HG03064 (cell line): ENCODE measurements around the gene GRAMD2B.
"Not testable (repeated sequence)": the region's sequence is repeated elsewhere in the genome, so short reads cannot be mapped to it uniquely, and the experiment has no call there.

Experiments
- ATAC-seq: cut with Tn5 transposase; IDR thresholded peaks from one replicate; pipeline ENCODE4 v1.9.1; 2021; ENCODE audit warnings: low read depth; ENCODE audit not compliant: unreplicated experiment

Gene GRAMD2B

GRCh38 chr5:126422994-126423788, at the start of gene GRAMD2B:
Gene GRAMD2B, plus strand, starts transcription at chr5:126423409. Its CDS starts 198 bp downstream, at chr5:126423607.
- ATAC-seq = peak; percentile 86

- no peak for ATAC-seq
These were observed 49.1 kb upstream of the GRAMD2B start for GRCh38 chr5:126374109-126374416.

- no peak for ATAC-seq
These were observed 46.8 kb upstream of the GRAMD2B start for GRCh38 chr5:126376443-126376842.

- no peak for ATAC-seq
These were observed 45.8 kb upstream of the GRAMD2B start for GRCh38 chr5:126377424-126377823.

- ATAC-seq = not testable (repeated sequence)
These were observed 42.9 kb upstream of the GRAMD2B start for GRCh38 chr5:126380316-126380715.

GRCh38 chr5:126383246-126383645, 40.0 kb upstream of the GRAMD2B start:
- no peak for ATAC-seq

- ATAC-seq = no peak
These were observed 39.4 kb upstream of the GRAMD2B start for GRCh38 chr5:126383776-126384175.

- ATAC-seq = no peak
These were observed 38.2 kb upstream of the GRAMD2B start for GRCh38 chr5:126384985-126385384.

- ATAC-seq = no peak
These were observed 37.4 kb upstream of the GRAMD2B start for GRCh38 chr5:126385524-126386502.

- no peak for ATAC-seq
These were observed 34.0 kb upstream of the GRAMD2B start for GRCh38 chr5:126389179-126389578.

- ATAC-seq = no peak
These were observed 33.2 kb upstream of the GRAMD2B start for GRCh38 chr5:126390051-126390450.

- ATAC-seq = no peak
These were observed 31.8 kb upstream of the GRAMD2B start for GRCh38 chr5:126391386-126391785.

GRCh38 chr5:126394211-126394788, 28.9 kb upstream of the GRAMD2B start:
- no peak for ATAC-seq

GRCh38 chr5:126395198-126395597, 28.0 kb upstream of the GRAMD2B start:
- ATAC-seq = no peak

GRCh38 chr5:126395605-126396004, 27.6 kb upstream of the GRAMD2B start:
- no peak for ATAC-seq

- not testable (repeated sequence) for ATAC-seq
These were observed 26.5 kb upstream of the GRAMD2B start for GRCh38 chr5:126396721-126397120.

GRCh38 chr5:126398791-126399190, 24.4 kb upstream of the GRAMD2B start:
- no peak for ATAC-seq

- no peak for ATAC-seq
These were observed 22.5 kb upstream of the GRAMD2B start for GRCh38 chr5:126400621-126401251.

- no peak for ATAC-seq
These were observed 20.3 kb upstream of the GRAMD2B start for GRCh38 chr5:126402621-126403555.

- no peak for ATAC-seq
These were observed 19.3 kb upstream of the GRAMD2B start for GRCh38 chr5:126403876-126404275.
